ENCODE measurements around the gene BHLHE23.

The BHLHE23 gene

GRCh38 chr20:63006540-63007359, at the start of gene BHLHE23:
Gene BHLHE23 (minus strand): TSS chr20:63006964. CDS start chr20:63006774, 190 bp downstream.
- H3K4me2 ChIP-seq (ENCODE audit: low read length) = no peak within 1 kb of the TSS
- no peak within 1 kb of the TSS for H2AFZ ChIP-seq
- peaks cover 28% of the 10 kb centered on the region for H3K27me3 ChIP-seq (ENCODE audit: control insufficient read depth, insufficient read depth, low read length)
- no peak within 1 kb of the TSS for H3K4me3 ChIP-seq (ENCODE audit: low read depth, low read length)
- H3K9ac ChIP-seq = no peak within 1 kb of the TSS
- no peak within 1 kb of the TSS for H3K27ac ChIP-seq
- H3K36me3 ChIP-seq (ENCODE audit: control insufficient read depth, insufficient read depth, low read length) = no peaks in the 10 kb centered on the region
- no peak for TF ChIP-seq CTCF (IDR thresholded peaks at IDR 0.05)
- H3K9me3 ChIP-seq (ENCODE audit: control insufficient read depth, low read length) = no peaks in the 10 kb centered on the region
- H3K79me2 ChIP-seq = no peaks in the 10 kb centered on the region
- no peaks in the 10 kb centered on the region for H3K4me1 ChIP-seq

- Histone ChIP-seq H3K36me3 (ENCODE audit: control insufficient read depth, insufficient read depth, low read length) (no peaks in the 10 kb centered on the region), H3K4me3 (ENCODE audit: low read depth, low read length) (no peak overlapping the region), H3K4me2 (ENCODE audit: low read length) (no peak overlapping the region), H3K9me3 (ENCODE audit: control insufficient read depth, low read length) (no peaks in the 10 kb centered on the region), H3K79me2 (no peaks in the 10 kb centered on the region), H2AFZ (no peak overlapping the region), H3K27ac (no peak overlapping the region), H3K27me3 (ENCODE audit: control insufficient read depth, insufficient read depth, low read length) (no peaks in the 10 kb centered on the region), H3K9ac (no peak overlapping the region), H3K4me1 (peaks cover 6% of the 10 kb centered on the region)
- no peak for TF ChIP-seq CTCF (IDR thresholded peaks at IDR 0.05)
These were observed 48.9 kb upstream of the BHLHE23 start for GRCh38 chr20:63055575-63056235.

GRCh38 chr20:63054681-63055240, 48.0 kb upstream of the BHLHE23 start:
- TF ChIP-seq CTCF (IDR thresholded peaks at IDR 0.05) = no peak
- Histone ChIP-seq H2AFZ (no peak overlapping the region), H3K79me2 (no peaks in the 10 kb centered on the region), H3K4me2 (ENCODE audit: low read length) (no peak overlapping the region), H3K9ac (no peak overlapping the region), H3K4me3 (ENCODE audit: low read depth, low read length) (no peak overlapping the region), H3K27me3 (ENCODE audit: control insufficient read depth, insufficient read depth, low read length) (no peaks in the 10 kb centered on the region), H3K36me3 (ENCODE audit: control insufficient read depth, insufficient read depth, low read length) (no peaks in the 10 kb centered on the region), H3K4me1 (peaks cover 6% of the 10 kb centered on the region), H3K27ac (no peak overlapping the region), H3K9me3 (ENCODE audit: control insufficient read depth, low read length) (no peaks in the 10 kb centered on the region)

- Histone ChIP-seq H3K36me3 (ENCODE audit: control insufficient read depth, insufficient read depth, low read length) (no peaks in the 10 kb centered on the region), H3K27me3 (ENCODE audit: control insufficient read depth, insufficient read depth, low read length) (no peaks in the 10 kb centered on the region), H2AFZ (no peak overlapping the region), H3K4me2 (ENCODE audit: low read length) (no peak overlapping the region), H3K79me2 (no peaks in the 10 kb centered on the region), H3K27ac (no peak overlapping the region), H3K4me1 (peaks cover 6% of the 10 kb centered on the region), H3K9ac (no peak overlapping the region), H3K4me3 (ENCODE audit: low read depth, low read length) (no peak overlapping the region), H3K9me3 (ENCODE audit: control insufficient read depth, low read length) (no peaks in the 10 kb centered on the region)
- no peak for TF ChIP-seq CTCF (IDR thresholded peaks at IDR 0.05)
These were observed 47.3 kb upstream of the BHLHE23 start for GRCh38 chr20:63054103-63054474.
